Upper lobe of right lung (tissue), 1 donor: Measurements from ENCODE around the gene FRMD7. TPM values are rescaled to one million over a fixed set of nuclear protein-coding genes. Genes with fewer than 3 reads are reported as not detected.

Experiments used
- ATAC-seq: fragments of 200-7000 bp; cut with Tn5 transposase; one replicate; pipeline ENCODE4 v1.9.1; 2020; ENCODE audit warnings: mild to moderate bottlenecking, moderate library complexity
- DNase-seq: peaks from one replicate; pipeline ENCODE4 v3.0.0-alpha.2; 2020
- H3K27ac ChIP-seq: fragments of 200-600 bp; one replicate; pipeline ENCODE4 v1.8.0; 2022
- H3K27me3 ChIP-seq: fragments of 200-600 bp; one replicate; pipeline ENCODE4 v1.8.0; 2022; ENCODE audit warnings: mild to moderate bottlenecking
- H3K36me3 ChIP-seq: fragments of 200-600 bp; one replicate; pipeline ENCODE4 v1.8.0; 2022
- H3K4me1 ChIP-seq: fragments of 200-600 bp; one replicate; pipeline ENCODE4 v1.8.0; 2022
- H3K4me3 ChIP-seq: fragments of 200-600 bp; one replicate; pipeline ENCODE4 v1.8.0; 2022; ENCODE audit warnings: mild to moderate bottlenecking
- H3K9me3 ChIP-seq: fragments of 200-600 bp; one replicate; pipeline ENCODE4 v1.8.0; 2022
- CTCF ChIP-seq: fragments of 200-600 bp; IDR thresholded peaks from one replicate; pipeline ENCODE4 v1.8.0; 2022; ENCODE audit warnings: antibody characterized with exemption
- intact Hi-C: fragments of 100-400 bp; cut with DNase I; formaldehyde crosslinking; loops from one replicate; pipeline ENCODE4 v1.11.0; 2022
- total RNA-seq: library from RNA; stranded (reverse); fragmentation: NEBNext Ultra II Directional; extraction: Animal tissue kit (Norgen Biotek cat#: 25700); gene quantifications from one replicate; pipeline ENCODE4 v1.2.1, GENCODE V29; 2021
- donor health status: DM: no; HTN: yes; CAD: no; lungs with severe emphysema.

Gene FRMD7
- total RNA-seq, 1 donor from 2014 or later: not detected

DNA sequence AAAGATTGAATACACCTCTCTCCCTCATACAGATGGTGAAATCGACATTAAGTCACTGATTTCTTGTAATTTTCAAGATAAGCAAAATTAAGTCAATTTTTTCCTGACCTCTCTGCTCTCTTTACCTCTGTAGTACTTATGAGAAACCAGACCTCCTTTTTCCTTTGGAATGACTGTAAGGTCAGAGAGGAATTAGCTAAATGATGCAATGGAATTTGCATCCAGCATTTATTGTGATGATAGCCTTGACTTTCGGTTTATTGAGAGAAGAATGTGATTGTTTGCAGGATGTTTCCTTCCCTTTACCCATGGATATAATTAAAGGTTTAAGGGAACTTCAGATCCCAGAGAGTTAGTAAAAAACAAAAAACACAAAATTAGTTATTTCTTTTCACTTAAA is 82.4 kb downstream of the FRMD7 start:
- ATAC-seq: no peak
- DNase-seq: no peak
- Histone ChIP-seq H3K9me3 (no peaks in the 10 kb centered on the region), H3K27me3 (no peaks in the 10 kb centered on the region), H3K36me3 (no peaks in the 10 kb centered on the region), H3K4me3 (no peak overlapping the region), H3K4me1 (no peaks in the 10 kb centered on the region), H3K27ac (no peak overlapping the region)
- TF ChIP-seq CTCF: no peak
- intact Hi-C loops: no loop called here

- DNase-seq: no peak
- H3K36me3 ChIP-seq: no peaks in the 10 kb centered on the region
- no peak overlapping the region for H3K27ac ChIP-seq
- no peaks in the 10 kb centered on the region for H3K27me3 ChIP-seq
- H3K9me3 ChIP-seq: no peaks in the 10 kb centered on the region
- no peak for ATAC-seq
- no peaks in the 10 kb centered on the region for H3K4me1 ChIP-seq
- TF ChIP-seq CTCF: no peak
- H3K4me3 ChIP-seq: no peak overlapping the region
- intact Hi-C loops: no loop called here
These were observed 82.9 kb downstream of the FRMD7 start for GRCh38 chrX:132044953-132045352.

GRCh38 chrX:132043977-132044376 is 83.8 kb downstream of the FRMD7 start:
- no peaks in the 10 kb centered on the region for H3K27me3 ChIP-seq
- H3K27ac ChIP-seq: no peak overlapping the region
- no peak for ATAC-seq
- H3K4me3 ChIP-seq: no peak overlapping the region
- no peak for TF ChIP-seq CTCF
- no peaks in the 10 kb centered on the region for H3K9me3 ChIP-seq
- intact Hi-C loops: no loop called here
- no peak for DNase-seq
- no peaks in the 10 kb centered on the region for H3K4me1 ChIP-seq
- H3K36me3 ChIP-seq: no peaks in the 10 kb centered on the region

DNA sequence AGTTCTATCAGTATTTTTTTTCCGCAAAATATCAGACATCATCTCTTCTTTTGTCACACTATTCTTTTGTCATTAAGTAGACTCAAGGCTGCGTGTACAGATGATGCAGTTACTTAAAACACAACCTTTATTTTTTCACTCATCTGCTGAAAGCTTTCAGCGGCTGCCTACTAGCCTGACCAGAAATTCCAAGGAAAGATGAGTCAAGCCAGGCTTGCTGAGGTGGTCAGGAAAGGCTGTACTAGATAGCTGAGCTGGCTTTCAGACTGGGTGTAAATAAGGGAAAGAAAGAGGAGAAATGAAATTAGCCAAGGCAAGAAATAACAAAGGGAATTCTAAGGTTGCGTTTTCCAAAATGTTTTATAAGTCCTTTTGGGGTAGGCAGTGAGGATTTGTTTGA is 86.8 kb downstream of the FRMD7 start:
- DNase-seq: no peak
- Histone ChIP-seq H3K27me3 (no peaks in the 10 kb centered on the region), H3K36me3 (no peaks in the 10 kb centered on the region), H3K9me3 (no peaks in the 10 kb centered on the region), H3K4me3 (no peak overlapping the region), H3K27ac (no peak overlapping the region), H3K4me1 (no peaks in the 10 kb centered on the region)
- no peak for TF ChIP-seq CTCF
- ATAC-seq: no peak
- intact Hi-C loops: no loop called here

DNA sequence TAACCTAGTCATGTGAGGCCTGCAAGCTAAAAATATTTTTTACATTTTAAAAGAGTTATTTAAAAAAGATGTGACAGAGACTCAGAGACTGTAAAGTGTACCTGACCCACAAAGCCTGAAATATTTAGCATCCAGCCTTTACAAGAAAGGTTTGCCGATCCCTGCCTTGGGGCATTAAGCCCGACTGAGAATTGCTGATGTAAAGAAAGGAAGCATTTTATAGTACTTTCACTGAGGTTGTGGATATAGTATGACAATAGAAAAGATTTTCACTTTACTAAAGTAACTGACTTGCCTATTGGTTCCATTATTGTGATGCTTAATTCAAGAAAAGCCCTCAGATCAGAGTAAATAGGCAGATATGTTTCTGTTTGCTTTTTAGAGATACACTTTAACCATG is 87.8 kb downstream of the FRMD7 start:
- Histone ChIP-seq H3K27me3 (no peaks in the 10 kb centered on the region), H3K9me3 (no peaks in the 10 kb centered on the region), H3K4me1 (no peaks in the 10 kb centered on the region), H3K27ac (no peak overlapping the region), H3K36me3 (no peaks in the 10 kb centered on the region), H3K4me3 (no peak overlapping the region)
- no peak for DNase-seq
- no peak for ATAC-seq
- intact Hi-C loops: no loop called here
- TF ChIP-seq CTCF: no peak

DNA sequence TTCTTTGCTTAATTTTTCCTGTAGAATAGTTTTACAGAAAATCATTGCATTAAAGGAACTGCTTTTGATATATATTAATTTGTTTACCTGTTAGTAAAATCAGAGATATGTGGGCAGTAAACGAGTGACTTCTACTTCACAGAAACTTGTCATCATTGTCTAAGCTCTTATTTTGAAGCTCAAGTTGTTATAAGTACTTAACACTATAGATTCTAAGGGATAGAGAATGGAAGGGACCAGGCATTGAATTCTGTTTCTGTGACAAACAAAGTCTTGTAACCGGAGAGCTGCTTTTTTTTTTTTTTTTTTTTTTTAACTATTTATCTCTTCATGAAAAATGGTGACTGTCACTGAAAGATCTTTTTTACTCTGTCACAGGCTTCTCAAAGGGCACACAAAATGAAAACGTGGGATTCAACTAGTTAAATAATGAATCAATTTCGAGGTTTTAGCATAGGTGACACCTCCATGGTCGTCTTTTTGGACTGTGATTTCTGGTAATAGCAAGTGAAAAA is 90.3 kb downstream of the FRMD7 start:
- ATAC-seq: no peak
- Histone ChIP-seq H3K9me3 (no peaks in the 10 kb centered on the region), H3K4me3 (no peak overlapping the region), H3K27ac (no peak overlapping the region), H3K4me1 (no peaks in the 10 kb centered on the region), H3K27me3 (no peaks in the 10 kb centered on the region), H3K36me3 (no peaks in the 10 kb centered on the region)
- DNase-seq: no peak
- intact Hi-C loops: no loop called here
- no peak for TF ChIP-seq CTCF
